GM19328 (cell line): ENCODE results near the gene TNNT1.
"Not testable (repeated sequence)": the region's sequence is repeated elsewhere in the genome, so short reads cannot be mapped to it uniquely, and the experiment has no call there.

Source experiments
- ATAC-seq: cut with Tn5 transposase; IDR thresholded peaks from one replicate; pipeline ENCODE4 v1.9.1; 2021; ENCODE audit warnings: mild to moderate bottlenecking, moderate library complexity; ENCODE audit not compliant: unreplicated experiment

Gene TNNT1

DNA sequence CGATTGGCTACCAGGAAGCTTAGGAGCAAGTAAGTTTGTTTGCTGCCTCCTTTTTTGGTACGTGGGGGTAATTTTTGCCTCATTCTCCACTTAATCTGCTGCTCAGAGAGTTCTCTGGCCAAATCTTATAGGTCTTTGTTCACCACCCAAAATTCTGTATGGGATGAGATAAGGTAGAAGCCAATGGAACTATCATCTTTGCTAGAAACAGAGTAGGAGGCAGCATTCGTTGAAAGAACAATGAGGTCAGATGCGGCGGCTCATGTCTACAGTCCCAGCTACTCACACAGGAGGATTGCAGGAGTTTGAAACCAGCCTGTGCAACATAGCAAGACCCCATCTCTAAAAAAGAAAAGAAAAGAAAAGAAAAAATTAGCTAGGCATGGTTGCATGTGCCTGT is 22.4 kb upstream of the TNNT1 start:
- ATAC-seq = no peak

DNA sequence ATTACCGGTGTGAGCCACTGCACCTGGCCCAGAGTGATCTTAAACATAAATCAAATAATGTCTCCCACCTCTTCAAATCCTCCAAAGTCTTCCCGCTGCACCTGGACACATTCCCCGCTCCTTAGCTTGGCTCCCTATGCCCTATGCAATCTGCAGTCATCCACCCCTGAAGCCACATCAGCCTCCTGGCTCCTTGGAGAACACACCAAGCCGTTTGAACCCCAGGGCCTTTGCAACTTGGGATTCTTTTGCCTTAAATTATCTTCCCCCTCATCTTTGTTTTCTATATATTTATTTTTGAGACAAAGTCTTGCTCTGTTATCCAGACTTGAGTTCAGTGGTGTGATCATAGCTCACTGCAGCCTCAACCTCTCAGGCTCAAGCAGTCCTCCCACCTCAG is 20.1 kb upstream of the TNNT1 start:
- ATAC-seq = no peak

DNA sequence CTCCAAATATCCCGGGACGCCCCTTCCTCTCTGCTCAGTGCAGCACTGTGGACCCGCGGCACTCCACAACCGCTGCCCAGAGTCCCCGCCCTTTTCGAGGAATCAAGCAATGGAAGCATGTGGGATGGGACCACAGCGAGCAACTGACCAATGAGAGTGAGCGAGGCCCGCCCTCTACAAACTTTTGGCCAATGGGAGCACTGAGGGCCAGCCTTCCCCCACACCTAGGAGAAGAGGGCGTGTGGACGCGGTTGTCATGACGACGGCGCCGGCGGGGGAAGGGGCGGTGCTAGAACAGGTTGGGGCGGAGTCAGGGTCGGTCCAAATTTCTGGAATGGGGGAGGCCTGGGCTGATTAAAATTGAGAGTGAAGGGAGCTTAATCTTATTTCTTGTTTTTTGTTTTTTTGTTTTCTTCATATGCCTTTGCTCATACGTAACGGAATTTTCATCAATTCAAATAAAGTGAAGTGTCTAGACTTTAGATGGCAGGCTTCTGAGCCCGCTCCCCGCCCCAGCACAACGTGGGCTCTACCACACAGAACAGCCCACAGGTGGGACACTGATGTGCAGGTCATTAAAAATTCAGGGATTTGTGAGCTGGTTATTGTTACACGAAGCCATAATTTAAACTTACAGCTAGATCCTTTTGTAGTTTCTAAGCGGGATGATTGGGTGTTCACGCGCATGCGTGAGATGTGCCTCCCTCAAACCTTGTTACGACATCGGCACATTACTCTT is 17.7 kb upstream of the TNNT1 start, which contains the start of gene DNAAF3:
DNAAF3 (minus strand) TSS at position 84 of the 739 bp plus-strand sequence. CDS start 200 bp downstream, outside the sequence.
- peak; percentile 64 for ATAC-seq

GRCh38 chr19:55165952-55166529 is 17.0 kb upstream of the TNNT1 start:
- ATAC-seq = peak; percentile 17

- no peak for ATAC-seq
These were observed 12.7 kb upstream of the TNNT1 start for GRCh38 chr19:55161571-55162322.

- ATAC-seq = no peak
These were observed 12.0 kb upstream of the TNNT1 start for GRCh38 chr19:55160986-55161365.

DNA sequence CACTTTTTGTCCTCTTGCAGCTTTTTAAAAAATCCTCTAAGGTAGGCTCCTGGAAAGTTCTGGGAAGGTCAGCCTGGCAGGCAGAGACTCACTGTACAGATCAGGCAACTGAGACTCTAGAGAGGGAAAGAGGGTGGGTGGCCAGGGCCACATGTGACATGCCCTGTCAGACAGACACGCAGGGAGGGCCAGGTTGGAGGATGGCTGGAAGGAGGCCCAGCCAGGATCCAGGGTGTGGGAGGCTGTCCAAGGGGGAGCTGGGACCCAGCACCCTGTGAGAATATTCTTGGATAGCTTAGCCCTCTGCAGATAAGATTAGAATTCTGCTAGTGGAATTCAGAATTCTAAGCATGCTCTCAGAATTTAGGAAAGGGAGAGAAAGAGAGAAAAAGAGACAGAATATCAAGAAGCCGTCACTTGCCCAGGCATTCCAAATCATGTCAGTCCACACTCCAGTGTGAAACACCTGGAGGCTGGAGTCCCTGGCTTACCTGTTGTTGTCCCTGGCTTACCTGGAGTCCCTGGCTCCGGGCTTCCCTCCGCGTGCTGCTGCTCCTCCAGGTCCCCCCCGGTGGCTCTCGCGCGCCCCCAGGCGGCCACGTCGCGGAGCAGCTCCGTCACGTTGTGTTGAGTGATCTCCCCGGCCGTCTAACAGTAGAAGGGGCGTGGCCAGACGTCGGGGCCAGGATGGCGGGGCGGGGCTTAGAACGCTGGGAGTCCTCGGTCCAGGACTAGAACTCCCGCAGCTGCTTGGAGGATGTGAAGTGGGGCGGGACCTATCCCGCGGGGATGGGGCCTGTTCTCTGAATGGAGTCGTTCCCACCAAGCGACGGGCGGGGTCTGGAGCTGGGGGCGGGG is 11.4 kb upstream of the TNNT1 start:
- ATAC-seq = peak; percentile 57

GRCh38 chr19:55158848-55159749 is 10.1 kb upstream of the TNNT1 start:
- ATAC-seq = no peak

DNA sequence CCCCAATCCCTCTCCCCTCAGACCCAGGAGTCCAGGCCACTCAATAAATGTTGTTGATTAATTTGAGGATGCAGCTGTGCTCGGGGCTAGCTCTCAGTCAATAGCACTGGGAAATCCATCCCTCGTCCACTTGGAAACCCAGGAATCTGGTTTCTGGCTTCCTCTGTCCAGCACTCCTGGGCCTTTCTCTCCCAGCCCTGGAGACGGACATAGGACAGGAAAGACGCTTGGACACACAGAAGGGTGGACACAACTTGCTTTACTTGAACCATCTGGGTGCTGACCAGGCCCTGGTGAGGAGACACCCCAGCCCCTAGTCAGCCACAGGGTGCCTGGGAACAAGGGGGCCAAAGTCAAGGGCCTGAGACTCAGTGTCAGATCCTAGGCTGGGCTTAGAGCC is 9.4 kb upstream of the TNNT1 start:
- no peak for ATAC-seq

- ATAC-seq = no peak
These were observed 8.3 kb upstream of the TNNT1 start, which contains the start of gene TNNI3 for GRCh38 chr19:55157064-55157908. TSS of gene TNNI3 (minus strand) at chr19:55157732. CDS start at chr19:55157589, 143 bp downstream.

DNA sequence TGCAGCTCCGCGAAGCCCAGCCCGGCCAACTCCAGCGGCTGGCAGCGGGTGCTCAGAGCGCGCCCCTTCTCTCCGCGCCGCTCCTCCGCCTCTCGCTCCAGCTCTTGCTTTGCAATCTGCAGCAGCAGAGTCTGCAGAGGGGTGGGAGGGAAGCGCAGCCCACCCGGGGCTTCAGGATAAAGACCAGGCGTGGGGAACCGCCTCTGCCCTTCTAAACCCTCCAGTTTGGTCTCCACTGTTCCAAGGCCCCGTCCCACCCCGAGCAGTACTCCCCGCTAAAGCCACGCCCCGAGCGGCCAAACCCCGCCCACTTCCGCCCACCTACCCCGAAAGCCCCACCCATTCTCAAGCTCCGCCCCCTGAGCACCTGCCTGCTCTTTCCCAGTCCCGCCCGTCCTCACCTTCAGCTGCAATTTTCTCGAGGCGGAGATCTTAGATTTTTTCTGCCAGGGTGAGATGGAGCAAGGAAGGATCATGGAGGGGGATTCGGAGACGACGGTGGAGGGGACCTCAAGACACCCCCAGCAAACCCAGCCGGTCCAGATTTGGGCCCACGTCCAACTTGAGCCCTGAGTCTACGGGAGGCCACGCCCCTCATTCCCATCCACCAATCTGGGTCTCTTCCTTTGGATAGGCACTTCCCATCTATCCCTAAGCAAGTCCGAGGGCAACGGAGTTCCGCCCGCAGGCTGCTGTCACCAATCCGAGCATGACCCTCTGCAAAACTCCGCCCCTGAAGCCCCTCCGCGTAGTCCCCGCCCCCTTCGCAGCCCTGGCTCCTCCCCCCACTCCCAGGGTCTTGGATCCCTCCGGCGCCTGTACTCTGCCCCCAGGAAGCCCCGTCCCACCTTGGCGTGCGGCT is 7.4 kb upstream of the TNNT1 start:
- ATAC-seq = no peak

- ATAC-seq = not testable (repeated sequence)
These were observed 6.8 kb upstream of the TNNT1 start for GRCh38 chr19:55155784-55156183.

DNA sequence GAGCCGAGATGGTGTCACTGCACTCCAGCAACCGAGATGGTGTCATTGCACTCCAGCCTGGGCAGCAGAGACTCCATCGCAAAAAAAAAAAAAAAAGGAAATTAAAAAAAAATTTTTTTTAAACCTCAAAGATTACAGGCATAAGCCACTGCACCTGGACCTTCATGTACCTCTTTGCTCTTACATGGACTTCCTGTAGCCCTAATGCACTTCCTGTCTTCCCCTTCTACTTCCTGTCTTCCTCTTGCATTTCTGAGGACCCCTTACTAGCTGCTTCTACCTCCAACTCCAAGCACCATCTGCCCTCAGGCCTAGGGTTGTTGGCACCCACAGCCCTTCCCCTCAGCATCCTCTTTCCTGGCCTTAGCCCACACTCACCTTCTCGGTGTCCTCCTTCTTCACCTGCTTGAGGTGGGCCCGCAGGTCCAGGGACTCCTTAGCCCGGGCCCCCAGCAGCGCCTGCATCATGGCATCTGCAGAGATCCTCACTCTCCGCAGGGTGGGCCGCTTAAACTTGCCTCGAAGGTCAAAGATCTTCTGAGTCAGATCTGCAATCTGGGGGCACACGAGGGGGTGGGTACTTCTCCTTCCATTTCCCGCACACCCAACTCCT is 4.8 kb upstream of the TNNT1 start:
- no peak for ATAC-seq

GRCh38 chr19:55152017-55152416 is 3.0 kb upstream of the TNNT1 start:
- no peak for ATAC-seq

GRCh38 chr19:55147545-55148251 is 1.3 kb downstream of the TNNT1 start:
- no peak for ATAC-seq

DNA sequence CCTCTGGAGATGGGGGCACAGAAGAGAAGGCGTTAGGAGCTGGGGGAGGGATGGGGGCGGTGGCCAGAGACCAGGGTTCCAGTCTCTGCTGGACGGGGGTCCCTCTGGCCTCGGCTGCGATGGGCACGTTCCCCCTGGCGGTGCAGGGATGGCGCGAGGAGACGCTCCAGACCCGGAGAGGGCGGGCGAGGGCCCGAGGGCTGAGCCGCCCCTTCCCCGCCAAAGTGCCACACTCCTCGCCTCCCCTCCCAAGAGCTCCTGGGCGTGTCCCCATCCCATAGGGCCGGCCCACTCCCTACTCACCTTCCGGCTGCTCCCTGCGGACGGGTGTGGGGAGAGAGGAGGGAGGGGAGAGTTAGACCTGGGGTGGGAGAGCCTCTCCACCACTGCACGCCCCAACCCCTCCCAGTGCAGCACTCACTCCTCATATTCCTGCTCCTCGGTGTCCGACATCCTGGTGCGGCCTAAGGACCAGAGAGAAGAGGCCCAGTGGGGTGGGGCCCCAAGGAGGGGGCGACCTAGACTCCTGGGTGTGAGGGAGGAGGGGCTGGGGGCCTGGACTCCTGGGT is 2.2 kb downstream of the TNNT1 start:
- no peak for ATAC-seq
